ENCODE data around the gene ACACA. TPM values are rescaled to one million over a fixed set of nuclear protein-coding genes. Genes with fewer than 3 reads are reported as not detected.
A peak's percentile ranks its signal among the peaks of the same experiment; 100 is the strongest.

ACACA gene
- total RNA-seq, 1 donor from 2014 or later, result 111 TPM

- DNase-seq (ENCODE audit: low spot score, unreplicated experiment), result no peak
- H3K27me3 Mint-ChIP-seq, result no peaks in the 10 kb centered on the region
- no peaks in the 10 kb centered on the region for H3K9me3 Mint-ChIP-seq (ENCODE audit: low read depth)
- no peak for TF ChIP-seq CTCF (IDR thresholded peaks at IDR 0.05; ENCODE audit: unreplicated experiment)
- H3K27ac Mint-ChIP-seq, result no peak overlapping the region
- H3K4me1 Mint-ChIP-seq (ENCODE audit: low read depth), result no peaks in the 10 kb centered on the region
- H3K4me3 Mint-ChIP-seq (ENCODE audit: low read depth), result no peak overlapping the region
- H3K36me3 Mint-ChIP-seq (ENCODE audit: insufficient read depth), result peaks cover 18% of the 10 kb centered on the region
Measured at GRCh38 chr17:37429039-37429438, 22.4 kb upstream of the ACACA start.

GRCh38 chr17:37425268-37425667 is 18.6 kb upstream of the ACACA start:
- H3K9me3 Mint-ChIP-seq (ENCODE audit: low read depth), result no peaks in the 10 kb centered on the region
- H3K27me3 Mint-ChIP-seq, result no peaks in the 10 kb centered on the region
- peaks cover 16% of the 10 kb centered on the region for H3K36me3 Mint-ChIP-seq (ENCODE audit: insufficient read depth)
- H3K27ac Mint-ChIP-seq, result no peak overlapping the region
- TF ChIP-seq CTCF (IDR thresholded peaks at IDR 0.05; ENCODE audit: unreplicated experiment), result no peak
- no peak for DNase-seq (ENCODE audit: low spot score, unreplicated experiment)
- no peak overlapping the region for H3K4me3 Mint-ChIP-seq (ENCODE audit: low read depth)
- no peaks in the 10 kb centered on the region for H3K4me1 Mint-ChIP-seq (ENCODE audit: low read depth)

- Mint-ChIP-seq H3K4me3 (ENCODE audit: low read depth) (no peak overlapping the region), H3K4me1 (ENCODE audit: low read depth) (no peaks in the 10 kb centered on the region), H3K36me3 (ENCODE audit: insufficient read depth) (peaks cover 16% of the 10 kb centered on the region), H3K9me3 (ENCODE audit: low read depth) (no peaks in the 10 kb centered on the region), H3K27ac (no peak overlapping the region), H3K27me3 (no peaks in the 10 kb centered on the region)
- DNase-seq (ENCODE audit: low spot score, unreplicated experiment), result no peak
- no peak for TF ChIP-seq CTCF (IDR thresholded peaks at IDR 0.05; ENCODE audit: unreplicated experiment)
Measured at GRCh38 chr17:37422971-37423625, 16.5 kb upstream of the ACACA start.

- H3K4me3 Mint-ChIP-seq (ENCODE audit: low read depth), result no peak overlapping the region
- no peak for DNase-seq (ENCODE audit: low spot score, unreplicated experiment)
- H3K27ac Mint-ChIP-seq, result no peak overlapping the region
- no peaks in the 10 kb centered on the region for H3K4me1 Mint-ChIP-seq (ENCODE audit: low read depth)
- no peaks in the 10 kb centered on the region for H3K27me3 Mint-ChIP-seq
- H3K9me3 Mint-ChIP-seq (ENCODE audit: low read depth), result no peaks in the 10 kb centered on the region
- TF ChIP-seq CTCF (IDR thresholded peaks at IDR 0.05; ENCODE audit: unreplicated experiment), result no peak
- peaks cover 18% of the 10 kb centered on the region for H3K36me3 Mint-ChIP-seq (ENCODE audit: insufficient read depth)
Measured at GRCh38 chr17:37417852-37418251, 11.2 kb upstream of the ACACA start.

- peaks cover 19% of the 10 kb centered on the region for H3K36me3 Mint-ChIP-seq (ENCODE audit: insufficient read depth)
Measured at GRCh38 chr17:37413875-37414519, 7.4 kb upstream of the ACACA start.

More at GRCh38 chr17:37413875-37414519, 7.4 kb upstream of the ACACA start:
- no peaks in the 10 kb centered on the region for H3K27me3 Mint-ChIP-seq
- no peak for DNase-seq (ENCODE audit: low spot score, unreplicated experiment)
- no peak overlapping the region for H3K4me3 Mint-ChIP-seq (ENCODE audit: low read depth)
- H3K4me1 Mint-ChIP-seq (ENCODE audit: low read depth), result no peaks in the 10 kb centered on the region
- no peaks in the 10 kb centered on the region for H3K9me3 Mint-ChIP-seq (ENCODE audit: low read depth)
- peak overlapping the region; percentile 84 for H3K27ac Mint-ChIP-seq
- peak; percentile 39 for TF ChIP-seq CTCF (IDR thresholded peaks at IDR 0.05; ENCODE audit: unreplicated experiment)
